ENCODE results near the gene XKR7. TPM values are rescaled to one million over a fixed set of nuclear protein-coding genes. Genes with fewer than 3 reads are reported as not detected.

XKR7 gene
- total RNA-seq, 1 experiment from 2014 or later, result 1.3 TPM

- no peak for TF ChIP-seq CTCF (conservative IDR thresholded peaks at IDR 0.05)
- no peak overlapping the region for H3K4ac ChIP-seq (ENCODE audit: low read depth, low read length)
- no peaks in the 10 kb centered on the region; the same call in 1 of the 2 replicates for H3K4me1 ChIP-seq (ENCODE audit: insufficient read depth, low read length)
- H2BK5ac ChIP-seq (ENCODE audit: insufficient read length, low read length), result no peak overlapping the region
- H3K79me1 ChIP-seq (ENCODE audit: insufficient read depth, low read depth, low read length, poor library complexity, severe bottlenecking), result no peaks in the 10 kb centered on the region
- no peak overlapping the region for H4K91ac ChIP-seq (ENCODE audit: insufficient read length, low read depth, low read length)
- Mint-ChIP-seq H3K4me3 (no peak overlapping the region), H3K36me3 (ENCODE audit: insufficient read depth in 1 of 3, low read depth in 3 of 3) (peaks cover 0 to 5% (median 0%) of the 10 kb centered on the region in 3 experiments; a peak in 1 of 7 replicates), H3K27ac (peak overlapping the region in 1 of 3 experiments; percentile 26; a peak in 1 of 7 replicates), H3K9me3 (peaks cover 0 to 4% of the 10 kb centered on the region in 2 experiments; a peak in 1 of 5 replicates), H3K4me1 (peaks cover 26 to 35% of the 10 kb centered on the region in 2 experiments), H3K27me3 (ENCODE audit: low read depth) (peaks cover 27% of the 10 kb centered on the region)
- H3K27ac ChIP-seq (ENCODE audit: insufficient read length, low read depth, low read length), result no peak overlapping the region
- H3K18ac ChIP-seq (ENCODE audit: insufficient read length, low read depth, low read length), result no peak overlapping the region
- H4K8ac ChIP-seq (replicated peaks; ENCODE audit: insufficient read length, low read depth, low read length), result no peak overlapping the region
- no peak overlapping the region for H2AK5ac ChIP-seq (ENCODE audit: insufficient read length, low read length)
- DNase-seq, result no peak
- no peak overlapping the region for H2BK15ac ChIP-seq (ENCODE audit: low read depth, low read length)
- no peaks in the 10 kb centered on the region for H3K27me3 ChIP-seq (ENCODE audit: insufficient read depth, low read length)
- no peak overlapping the region for H3K9ac ChIP-seq (ENCODE audit: extremely low read depth, insufficient read length, low read length)
- WGBS (ENCODE audit: extremely low coverage, insufficient read length, low lambda C conversion rate), result no CpG with 5 or more reads among the region's 4 CpGs
- no peak overlapping the region for H3K4me2 ChIP-seq (ENCODE audit: insufficient read depth, insufficient read length, low read length)
- no peak overlapping the region for H3K56ac ChIP-seq (ENCODE audit: insufficient read length, low read depth, low read length)
- H3K23ac ChIP-seq (ENCODE audit: insufficient read length, low read depth, low read length), result no peak overlapping the region
- no peak overlapping the region for H2BK20ac ChIP-seq (ENCODE audit: low read depth, low read length, poor library complexity, severe bottlenecking)
- H2BK12ac ChIP-seq (ENCODE audit: insufficient read length, low read depth, low read length), result no peak overlapping the region
- no peak overlapping the region for H4K5ac ChIP-seq (ENCODE audit: insufficient read length, low read depth, low read length)
- H3T11ph ChIP-seq (ENCODE audit: low read length), result no peak overlapping the region
- no peaks in the 10 kb centered on the region for H3K9me3 ChIP-seq (ENCODE audit: control insufficient read depth, low read depth, low read length)
- H3K79me2 ChIP-seq (ENCODE audit: insufficient read depth, low read length), result no peaks in the 10 kb centered on the region
- H3K14ac ChIP-seq (ENCODE audit: insufficient read depth, low read length), result no peak overlapping the region
- no peak overlapping the region for H2BK120ac ChIP-seq (ENCODE audit: low read depth, low read length, poor library complexity, severe bottlenecking)
- no peaks in the 10 kb centered on the region for H4K20me1 ChIP-seq (ENCODE audit: control insufficient read depth, insufficient read depth, insufficient read length)
- H3K23me2 ChIP-seq (ENCODE audit: insufficient read length, low read depth, low read length, poor library complexity, severe bottlenecking), result peaks cover under 1% of the 10 kb centered on the region
- no peak overlapping the region for H2AFZ ChIP-seq (ENCODE audit: low read length)
These were observed 68.3 kb downstream of the XKR7 start for GRCh38 chr20:32036252-32036651.

All from H9 (cell line).